Heart right ventricle (tissue), 16 donors: ENCODE measurements around the gene PRKACB. TPM values are rescaled to one million over a fixed set of nuclear protein-coding genes. Genes with fewer than 3 reads are reported as not detected.

Experiments
- ATAC-seq, 8 donors: fragments of 200-7000 bp; cut with Tn5 transposase; one replicate each; pipeline ENCODE4 v1.9.1; 2020; ENCODE audit warnings: mild to moderate bottlenecking in 8 of 8, moderate library complexity in 8 of 8, moderate number of reproducible peaks in 1 of 8
- DNase-seq, 2 donors: peaks; one replicate each; pipeline ENCODE4 v3.0.0-alpha.2; 2020
- H3K27ac ChIP-seq, 10 donors: fragments of 200-600 bp; sonication (generic) in 2 of 10; one replicate each; pipeline versions ENCODE4 v1.5.0 to v1.8.0; 2020 to 2022; ENCODE audit warnings: mild to moderate bottlenecking in 3 of 10
- H3K27me3 ChIP-seq, 7 donors: fragments of 200-600 bp; one replicate each; pipeline ENCODE4 v1.8.0; 2021 to 2022; ENCODE audit warnings: mild to moderate bottlenecking in 2 of 7
- H3K36me3 ChIP-seq, 9 donors: fragments of 200-600 bp; sonication (generic) in 1 of 9; one replicate each; pipeline versions ENCODE4 v1.5.0 to v1.8.0; 2020 to 2022; ENCODE audit warnings: mild to moderate bottlenecking in 2 of 9
- H3K4me1 ChIP-seq, 9 donors: fragments of 200-600 bp; sonication (generic) in 1 of 9; one replicate each; pipeline versions ENCODE4 v1.5.0 to v1.8.0; 2020 to 2022; ENCODE audit warnings: mild to moderate bottlenecking in 4 of 9
- H3K4me3 ChIP-seq, 10 donors: fragments of 200-600 bp; sonication (generic) in 2 of 10; one replicate each; pipeline versions ENCODE4 v1.5.0 to v1.8.0; 2020 to 2022; ENCODE audit warnings: mild to moderate bottlenecking in 7 of 10, moderate library complexity in 2 of 10
- H3K9me3 ChIP-seq, 11 donors: fragments of 200-600 bp in 10 of 11; sonication (generic) in 2 of 11; one replicate each; pipeline versions ENCODE4 v1.5.0 to v1.8.0; 2013 to 2022; ENCODE audit warnings: mild to moderate bottlenecking in 2 of 11, control low read depth in 1 of 11, moderate library complexity in 1 of 11
- CTCF ChIP-seq, 9 donors: fragments of 200-600 bp; sonication (generic) in 2 of 9; IDR thresholded peaks; one replicate each; pipeline versions ENCODE4 v1.5.0 to v1.8.0; 2021 to 2022; ENCODE audit warnings: antibody characterized with exemption in 9 of 9, mild to moderate bottlenecking in 5 of 9, moderate library complexity in 1 of 9
- WGBS, 2 donors: extraction: QIAGEN DNeasy Blood & Tissue Kit; methylation state at CpG; one replicate each; pipeline ENCODE4 v1.1.7; 2013; ENCODE audit warnings: inconsistent platforms in 1 of 2; 5-methylcytosine and 5-hydroxymethylcytosine counted together
- intact Hi-C, 10 donors: fragments of 100-400 bp; cut with DNase I; formaldehyde crosslinking; loops; one replicate each; pipeline versions ENCODE4 v1.11.1 to v1.14.2; 2022
- polyA plus RNA-seq, 2 donors: library from polyadenylated mRNA; stranded (reverse); fragments of 200-250 nt; gene quantifications; one replicate each; pipeline ENCODE4 v1.2.3, GENCODE V29; 2013
- total RNA-seq, 10 donors: library from RNA; stranded (reverse); fragmentation: NEBNext Ultra II Directional in 3 of 10; extraction: Animal tissue kit (Norgen Biotek cat#: 25700) in 3 of 10; gene quantifications; one replicate each; pipeline versions ENCODE4 v1.2.1 to v1.2.4, GENCODE V29; 2021 to 2023
- donor health status: Arrhythmogenic right ventricular cardiomyopathy.
- donor health status: ischemic (EF 13 %, LVEDD 7.1; RV severe dilation, severe dysfunction).
- donor health status: healthy with polysubstance abuse.
- donor health status: DM: no; HTN: yes; CAD: no.
- donor health status: DM: no; HTN: no; CAD: no.
- donor health status: ischemic (EF 25% LVEDD 6.9; RV normal size, moderate dysfunction).
- donor health status: ischemic (EF 25% LVEDD 5.7; RV mildly dilated, moderate dysfunction).
- donor health status: healthy.
- donor health status: DM: yes; HTN: yes; CAD: no.
- donor health status: Ischemic cardiomyopathy.
- donor health status: ischemic (EF 35%, LVEDD 5.7; RV mildly dilated, moderate dysfunction).
- donor health status: nonischemic (EF 11% LVEDD 7.7; RV severe dilation, severe dysfunction).
- donor health status: DM: yes; HTN: yes; CAD: no.
- donor health status: PGD.
- donor health status: ischemic (EF 29% LVEDD 5.4; RV normal size, mild dysfunction).
- donor health status: nonischemic (EF 23%, LVEDD 6.1; RV moderate dilation, normal function).

Gene PRKACB
- total and polyA plus RNA-seq, 12 donors: 6.4 to 49.1 (median 39.6) TPM

GRCh38 chr1:84246213-84246612 lies 102.1 kb downstream of the PRKACB start:
- ATAC-seq: no peak
- Histone ChIP-seq H3K36me3 (no peaks in the 10 kb centered on the region), H3K9me3 (peaks cover 0 to 20% (median 6%) of the 10 kb centered on the region in 11 donors), H3K27ac (no peak overlapping the region), H3K27me3 (no peaks in the 10 kb centered on the region), H3K4me3 (no peak overlapping the region), H3K4me1 (no peaks in the 10 kb centered on the region)
- TF ChIP-seq CTCF (IDR thresholded peaks at IDR 0.05): no peak
- WGBS, 2 donors: 53 to 62% methylated on average over 4 of the region's 4 CpGs
- no peak for DNase-seq
- intact Hi-C loops: no loop called here

- Histone ChIP-seq H3K4me3 (no peak overlapping the region), H3K9me3 (peaks cover 0 to 24% (median 6%) of the 10 kb centered on the region in 11 donors), H3K27ac (no peak overlapping the region), H3K4me1 (no peaks in the 10 kb centered on the region), H3K27me3 (no peaks in the 10 kb centered on the region), H3K36me3 (no peaks in the 10 kb centered on the region)
- WGBS, 2 donors: 91 to 92% methylated on average over 11 of the region's 11 CpGs
- no peak for TF ChIP-seq CTCF (IDR thresholded peaks at IDR 0.05)
- no peak for DNase-seq
- no peak for ATAC-seq
- intact Hi-C loops: no loop called here
These were observed 103.6 kb downstream of the PRKACB start for GRCh38 chr1:84247425-84248220.

- WGBS, 2 donors: 97 to 98% methylated on average over 2 of the region's 2 CpGs
- H3K27me3 ChIP-seq: no peaks in the 10 kb centered on the region
- ATAC-seq: no peak
- no peak overlapping the region for H3K27ac ChIP-seq
- peaks cover 0 to 20% (median 7%) of the 10 kb centered on the region in 9 donors for H3K4me1 ChIP-seq
- no peaks in the 10 kb centered on the region for H3K36me3 ChIP-seq
- no peak for TF ChIP-seq CTCF (IDR thresholded peaks at IDR 0.05)
- H3K4me3 ChIP-seq: no peak overlapping the region
- peaks cover 0 to 19% (median 6%) of the 10 kb centered on the region in 11 donors for H3K9me3 ChIP-seq
- DNase-seq: no peak
- intact Hi-C loops: no loop called here
These were observed 106.6 kb downstream of the PRKACB start for GRCh38 chr1:84250668-84251067.

- ATAC-seq (no peak), DNase-seq (no peak)
- no peak for TF ChIP-seq CTCF (IDR thresholded peaks at IDR 0.05)
- no peaks in the 10 kb centered on the region for H3K36me3 ChIP-seq
- H3K27me3 ChIP-seq: no peaks in the 10 kb centered on the region
- intact Hi-C loops: no loop called here
- peaks cover 0 to 27% (median 7%) of the 10 kb centered on the region in 9 donors for H3K4me1 ChIP-seq
- H3K27ac ChIP-seq: no peak overlapping the region
- no peak overlapping the region for H3K4me3 ChIP-seq
- 46 to 60% methylated on average over 2 of the region's 2 CpGs for WGBS, 2 donors
- peaks cover 0 to 19% (median 6%) of the 10 kb centered on the region in 11 donors for H3K9me3 ChIP-seq
These were observed 109.0 kb downstream of the PRKACB start for GRCh38 chr1:84253036-84253435.
